SK-N-SH (cell line): ENCODE measurements around the gene PYGO2. TPM values are rescaled to one million over a fixed set of nuclear protein-coding genes. Genes with fewer than 3 reads are reported as not detected.

ENCODE experiments used
- CTCF ChIA-PET: fragments of 300-600, 350-600 bp; formaldehyde crosslinking; extraction: SDS; loops from one replicate; lab custom pipeline; 2021; lab: Yijun Ruan, JAX
- POLR2A ChIA-PET: fragments of 350-600 bp; sonication (Branson Sonifier 250); formaldehyde crosslinking; extraction: SDS; loops from one replicate; lab custom pipeline; 2020; ENCODE audit warnings: antibody characterized with exemption, inconsistent platforms; lab: Yijun Ruan, JAX
- DNase-seq: peaks from one replicate; pipeline ENCODE4 v3.0.0; 2012
- H2AFZ ChIP-seq: fragments of 200-600 bp; sonication (generic); 2 replicates; pipeline ENCODE4 v1.8.1; 2016; ENCODE audit warnings: antibody characterized with exemption, mild to moderate bottlenecking, low read depth
- H3F3A ChIP-seq: fragments of 200-600 bp; sonication (generic); replicated peaks from 2 replicates; pipeline ENCODE3; 2016; ENCODE audit warnings: antibody characterized with exemption, mild to moderate bottlenecking; ENCODE audit not compliant: insufficient read depth
- H3K27ac ChIP-seq, 2 experiments: fragments of 200-500 bp in 1 of 2; fragments of 200-600 bp in 1 of 2; sonication (Bioruptor generic) in 1 of 2; sonication (generic), shearing (Covaris generic) in 1 of 2; 2 replicates each; pipeline versions ENCODE4 v1.5.1 to v1.6.1; 2014 to 2016; ENCODE audit warnings: low read depth in 2 of 2, inconsistent platforms in 1 of 2, low read length in 1 of 2, mild to moderate bottlenecking in 1 of 2, mixed read lengths in 1 of 2
- H3K27me3 ChIP-seq: fragments of 200-600 bp; sonication (generic), shearing (Covaris generic); 2 replicates; pipeline ENCODE4 v1.6.1; 2016; ENCODE audit warnings: mixed run types; ENCODE audit not compliant: insufficient read depth
- H3K36me3 ChIP-seq, 2 experiments: fragments of 200-500 bp in 1 of 2; fragments of 200-600 bp in 1 of 2; sonication (Bioruptor generic) in 1 of 2; sonication (generic) in 1 of 2; replicated peaks in 1 of 2; 2 replicates each; pipeline versions ENCODE3 to v1.5.1; 2014 to 2016; ENCODE audit warnings: low read length in 1 of 2, mild to moderate bottlenecking in 1 of 2; ENCODE audit not compliant: insufficient read depth in 2 of 2, control insufficient read depth in 1 of 2
- H3K4me1 ChIP-seq, 2 experiments: fragments of 200-500 bp in 1 of 2; fragments of 200-600 bp in 1 of 2; sonication (Bioruptor generic) in 1 of 2; sonication (generic), shearing (Covaris generic) in 1 of 2; 2 replicates each; pipeline versions ENCODE4 v1.5.1 to v1.6.1; 2014 to 2016; ENCODE audit warnings: low read depth in 1 of 2, low read length in 1 of 2, mixed run types in 1 of 2; ENCODE audit not compliant: insufficient read depth in 2 of 2, control insufficient read depth in 1 of 2
- H3K4me2 ChIP-seq: fragments of 200-600 bp; sonication (generic), shearing (Covaris generic); 2 replicates; pipeline ENCODE4 v1.6.1; 2017; ENCODE audit warnings: mixed run types
- H3K4me3 ChIP-seq, 2 experiments: fragments of 200-500 bp in 1 of 2; fragments of 200-600 bp in 1 of 2; sonication (Bioruptor generic) in 1 of 2; sonication (generic), shearing (Covaris generic) in 1 of 2; 2 replicates each; pipeline versions ENCODE4 v1.5.1 to v1.8.1; 2014 to 2016; ENCODE audit warnings: low read depth in 2 of 2, inconsistent platforms in 1 of 2, low read length in 1 of 2, mild to moderate bottlenecking in 1 of 2, mixed read lengths in 1 of 2, moderate library complexity in 1 of 2
- H3K79me2 ChIP-seq: fragments of 200-600 bp; sonication (generic); 2 replicates; pipeline ENCODE4 v1.8.1; 2017; ENCODE audit warnings: mild to moderate bottlenecking; ENCODE audit not compliant: insufficient read depth
- H3K9ac ChIP-seq: fragments of 200-600 bp; sonication (generic); 2 replicates; pipeline ENCODE4 v1.6.1; 2017; ENCODE audit warnings: mixed run types
- H3K9me2 ChIP-seq: fragments of 200-600 bp; sonication (generic); 2 replicates; pipeline ENCODE4 v1.6.1; 2017; ENCODE audit warnings: mixed run types
- H3K9me3 ChIP-seq: fragments of 200-600 bp; sonication (generic); 2 replicates; pipeline ENCODE4 v1.6.1; 2017; ENCODE audit warnings: mixed run types, mild to moderate bottlenecking, moderate library complexity
- H4K20me1 ChIP-seq: fragments of 200-600 bp; sonication (generic); 2 replicates; pipeline ENCODE4 v1.6.1; 2017; ENCODE audit warnings: mild to moderate bottlenecking, mixed run types; ENCODE audit not compliant: insufficient read depth
- CHD2 ChIP-seq: fragments of 150-350 bp; IDR thresholded peaks from 2 replicates; pipeline ENCODE4 v1.6.1; 2018; ENCODE audit warnings: low read length; ENCODE audit not compliant: partially characterized antibody
- CTCF ChIP-seq: fragments of 200-600 bp; sonication (generic); IDR thresholded peaks from 2 replicates; pipeline ENCODE4 v1.6.1; 2017; ENCODE audit warnings: antibody characterized with exemption, mild to moderate bottlenecking, moderate library complexity
- ELF1 ChIP-seq: IDR thresholded peaks from 2 replicates; pipeline ENCODE4 v1.4.0; 2012
- EP300 ChIP-seq, 2 experiments: IDR thresholded peaks; 2 replicates each; pipeline versions ENCODE4 v1.4.0 to v1.6.1; 2012; ENCODE audit warnings: borderline replicate concordance in 1 of 2, low read depth in 1 of 2, low read length in 1 of 2
- EZH2phosphoT487 ChIP-seq: fragments of 200-600 bp; sonication (generic); IDR thresholded peaks from 2 replicates; pipeline ENCODE4 v1.6.1; 2017; ENCODE audit warnings: low read depth, mixed run types, mild to moderate bottlenecking, antibody characterized with exemption, moderate library complexity, borderline replicate concordance
- FOXJ3 ChIP-seq: sonication (generic); formaldehyde crosslinking; IDR thresholded peaks from 2 replicates; pipeline ENCODE4 v1.5.1; 2020; ENCODE audit warnings: mild to moderate bottlenecking, missing genetic modification reagents
- FOXM1 ChIP-seq: IDR thresholded peaks from 2 replicates; pipeline ENCODE4 v1.4.0; 2012; ENCODE audit warnings: low read depth, mild to moderate bottlenecking
- GABPA ChIP-seq: IDR thresholded peaks from 2 replicates; pipeline ENCODE4 v1.4.0; 2012; ENCODE audit warnings: low read depth, mild to moderate bottlenecking
- GATA2 ChIP-seq: sonication (generic); formaldehyde crosslinking; IDR thresholded peaks from 2 replicates; pipeline ENCODE4 v1.5.0; 2020; ENCODE audit warnings: mild to moderate bottlenecking, missing genetic modification reagents
- NFIC ChIP-seq: IDR thresholded peaks from 2 replicates; pipeline ENCODE4 v1.4.0; 2012; ENCODE audit warnings: borderline replicate concordance
- NRF1 ChIP-seq: IDR thresholded peaks from 2 replicates; pipeline ENCODE4 v1.6.1; 2012; ENCODE audit warnings: low read depth, mild to moderate bottlenecking, low read length
- PBX3 ChIP-seq: IDR thresholded peaks from 2 replicates; pipeline ENCODE4; 2012
- RAD21 ChIP-seq: IDR thresholded peaks from 2 replicates; pipeline ENCODE4 v1.6.1; 2012; ENCODE audit warnings: mild to moderate bottlenecking, low read length
- RCOR1 ChIP-seq: fragments of 150-350 bp; IDR thresholded peaks from 2 replicates; pipeline ENCODE4 v1.6.1; 2017; ENCODE audit warnings: antibody characterized with exemption, low read length
- REST ChIP-seq: IDR thresholded peaks from 2 replicates; pipeline ENCODE4 v1.6.1; 2012; ENCODE audit warnings: mild to moderate bottlenecking, low read depth, low read length, moderate library complexity
- TEAD4 ChIP-seq: IDR thresholded peaks from 2 replicates; pipeline ENCODE4 v1.4.0; 2012; ENCODE audit warnings: mild to moderate bottlenecking, borderline replicate concordance; ENCODE audit not compliant: insufficient read depth
- ZBTB33 ChIP-seq: IDR thresholded peaks from 2 replicates; pipeline ENCODE4 v1.4.0; 2012; ENCODE audit warnings: low read depth, borderline replicate concordance
- WGBS: methylation state at CpG from one replicate; pipeline ENCODE4 v1.1.6; 2017; ENCODE audit warnings: low lambda C conversion rate; 5-methylcytosine and 5-hydroxymethylcytosine counted together
- polyA plus RNA-seq, 3 experiments: library from polyadenylated mRNA; depleted of rRNA; stranded (reverse); fragments of >200 nt; gene quantifications; 2 replicates each; pipeline ENCODE4 v1.2.3, GENCODE V29; 2012
- TF ChIP-seq, protein P1 (sequence below): fragments of 150-350 bp; IDR thresholded peaks from 2 replicates; pipeline ENCODE4 v1.6.1; 2016; ENCODE audit warnings: mild to moderate bottlenecking, low read depth, low read length
- TF ChIP-seq, protein P2 (sequence below): IDR thresholded peaks from 2 replicates; pipeline ENCODE4 v1.4.0; 2012; ENCODE audit warnings: low read depth

Gene PYGO2
- polyA plus RNA-seq, 1 of the 3 experiments (the other 2 are of a cell fraction), result 23.3 TPM

GRCh38 chr1:154958681-154959425, 2.7 kb downstream of the PYGO2 start:
- H3K4me3 ChIP-seq, result no peak overlapping the region
- H2AFZ ChIP-seq, result no peak overlapping the region
- H3K27me3 ChIP-seq, result no peaks in the 10 kb centered on the region
- no peak for DNase-seq
- H3K27ac ChIP-seq, result no peak overlapping the region; a peak in 1 of 4 replicates
- POLR2A ChIA-PET, result interaction anchor here (1.5 kb wide), 1 partner anchor 20 kb away, joined by 3 read pairs; no protein-coding TSS in a partner anchor
- H3K4me2 ChIP-seq, result no peak overlapping the region
- TF ChIP-seq ZBTB33 (no peak), EP300 (IDR thresholded peaks at IDR 0.05; ENCODE audit: borderline replicate concordance in 1 of 2, low read depth in 1 of 2, low read length in 1 of 2) (no peak), GATA2 (CRISPR knock-in tag) (no peak), REST (no peak), GABPA (no peak), ELF1 (no peak), PBX3 (no peak), FOXJ3 (no peak), TEAD4 (no peak), RCOR1 (no peak), NFIC (no peak), FOXM1 (no peak), RAD21 (no peak), CTCF (no peak), NRF1 (no peak), CHD2 (no peak), EZH2phosphoT487 (no peak)
- TF ChIP-seq, protein P1, sequence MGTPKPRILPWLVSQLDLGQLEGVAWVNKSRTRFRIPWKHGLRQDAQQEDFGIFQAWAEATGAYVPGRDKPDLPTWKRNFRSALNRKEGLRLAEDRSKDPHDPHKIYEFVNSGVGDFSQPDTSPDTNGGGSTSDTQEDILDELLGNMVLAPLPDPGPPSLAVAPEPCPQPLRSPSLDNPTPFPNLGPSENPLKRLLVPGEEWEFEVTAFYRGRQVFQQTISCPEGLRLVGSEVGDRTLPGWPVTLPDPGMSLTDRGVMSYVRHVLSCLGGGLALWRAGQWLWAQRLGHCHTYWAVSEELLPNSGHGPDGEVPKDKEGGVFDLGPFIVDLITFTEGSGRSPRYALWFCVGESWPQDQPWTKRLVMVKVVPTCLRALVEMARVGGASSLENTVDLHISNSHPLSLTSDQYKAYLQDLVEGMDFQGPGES, result no peak
- TF ChIP-seq, protein P2, sequence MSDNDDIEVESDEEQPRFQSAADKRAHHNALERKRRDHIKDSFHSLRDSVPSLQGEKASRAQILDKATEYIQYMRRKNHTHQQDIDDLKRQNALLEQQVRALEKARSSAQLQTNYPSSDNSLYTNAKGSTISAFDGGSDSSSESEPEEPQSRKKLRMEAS, result no peak
- no peaks in the 10 kb centered on the region for H3K9me3 ChIP-seq
- H3K9me2 ChIP-seq, result no peaks in the 10 kb centered on the region
- peaks cover 6 to 37% of the 10 kb centered on the region in 2 experiments for H3K36me3 ChIP-seq
- no peak overlapping the region for H3K9ac ChIP-seq
- no peaks in the 10 kb centered on the region for H4K20me1 ChIP-seq
- peaks cover 21% of the 10 kb centered on the region for H3F3A ChIP-seq
- peaks cover 4 to 50% of the 10 kb centered on the region in 2 experiments; a peak in 3 of 4 replicates for H3K4me1 ChIP-seq
- peaks cover 29% of the 10 kb centered on the region for H3K79me2 ChIP-seq
- CTCF ChIA-PET, result interaction anchor here (1.5 to 37.5 kb wide), 4 partner anchors 12 to 103 kb away, joined by 4 to 640 read pairs (median 21); partner anchors contain the start of genes CKS1B, LENEP, SHC1 and ZBTB7B
- WGBS, result 90% methylated on average over 7 of the region's 16 CpGs
